HG03045 (cell line): ENCODE data around the gene ZPLD1.

Source experiments
- ATAC-seq: cut with Tn5 transposase; IDR thresholded peaks from one replicate; pipeline ENCODE4 v1.9.1; 2021; ENCODE audit warnings: mild to moderate bottlenecking, moderate library complexity; ENCODE audit not compliant: unreplicated experiment

The ZPLD1 gene

GRCh38 chr3:102464261-102464660, 29.4 kb downstream of the ZPLD1 start:
- ATAC-seq = no peak

DNA sequence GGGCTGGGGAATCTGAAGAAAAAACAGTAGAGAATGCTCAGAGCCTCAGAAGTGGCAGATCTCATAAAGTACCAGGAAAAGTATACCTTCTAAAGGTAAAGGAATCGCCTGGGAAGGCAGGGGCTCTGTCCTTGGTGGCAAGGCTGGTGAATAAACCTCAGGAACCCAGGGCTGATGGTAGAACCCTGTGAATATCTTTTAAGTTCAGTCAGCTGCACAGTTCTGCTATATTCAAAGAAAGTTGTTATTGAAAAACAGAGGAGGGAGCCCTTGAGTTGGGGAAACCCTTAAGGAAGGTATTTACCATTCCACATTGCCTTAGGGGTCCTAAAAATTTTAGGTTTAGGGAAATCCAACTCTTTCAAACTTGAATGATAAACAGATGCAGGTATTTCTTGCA, 31.2 kb downstream of the ZPLD1 start:
- no peak for ATAC-seq

DNA sequence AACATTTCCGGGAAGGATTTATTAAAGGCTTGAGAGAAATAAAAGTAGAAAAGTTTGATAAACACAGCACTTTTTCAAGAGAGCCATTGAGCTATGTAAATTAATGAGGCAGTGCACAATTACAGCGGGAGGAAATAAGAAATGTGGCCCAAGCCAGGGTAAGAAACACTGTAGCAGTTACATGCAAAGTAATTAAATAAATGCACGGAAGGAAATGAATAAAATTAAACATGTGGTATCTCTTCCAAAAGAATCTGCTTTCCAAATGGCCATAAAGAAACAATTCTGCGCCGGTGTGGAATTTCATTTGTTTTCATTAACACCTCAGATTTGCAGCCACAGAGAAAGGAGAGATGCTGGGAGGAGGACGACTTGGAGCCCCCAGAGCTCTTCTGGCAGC, 35.3 kb downstream of the ZPLD1 start:
- ATAC-seq = no peak

DNA sequence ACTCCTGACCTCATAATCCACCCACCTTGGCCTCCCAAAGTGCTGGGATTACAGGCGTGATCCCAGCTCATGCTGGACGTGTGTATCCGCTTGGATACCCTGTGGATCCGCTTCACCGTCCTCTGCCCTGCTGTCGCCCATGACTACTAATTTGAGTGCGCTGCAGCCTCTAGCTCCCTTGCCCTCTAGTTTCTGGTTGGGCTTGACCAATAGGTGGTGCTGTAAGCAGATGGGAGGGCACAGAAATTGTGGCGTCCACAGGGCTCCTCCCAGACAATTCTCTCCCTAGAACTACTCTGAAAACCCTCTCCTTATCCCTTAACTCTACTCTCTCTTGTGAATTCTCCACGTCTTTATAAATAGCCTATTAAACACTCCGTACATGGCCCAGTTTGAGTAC, 36.2 kb downstream of the ZPLD1 start:
- no peak for ATAC-seq

- ATAC-seq = no peak
These were observed 36.7 kb downstream of the ZPLD1 start for GRCh38 chr3:102471491-102471890.

- ATAC-seq = no peak
These were observed 38.8 kb downstream of the ZPLD1 start for GRCh38 chr3:102473648-102474047.

- ATAC-seq = no peak
These were observed 39.4 kb downstream of the ZPLD1 start for GRCh38 chr3:102474207-102474606.

- ATAC-seq = no peak
These were observed 41.4 kb downstream of the ZPLD1 start for GRCh38 chr3:102476198-102476597.

- no peak for ATAC-seq
These were observed 43.3 kb downstream of the ZPLD1 start for GRCh38 chr3:102478160-102478559.

DNA sequence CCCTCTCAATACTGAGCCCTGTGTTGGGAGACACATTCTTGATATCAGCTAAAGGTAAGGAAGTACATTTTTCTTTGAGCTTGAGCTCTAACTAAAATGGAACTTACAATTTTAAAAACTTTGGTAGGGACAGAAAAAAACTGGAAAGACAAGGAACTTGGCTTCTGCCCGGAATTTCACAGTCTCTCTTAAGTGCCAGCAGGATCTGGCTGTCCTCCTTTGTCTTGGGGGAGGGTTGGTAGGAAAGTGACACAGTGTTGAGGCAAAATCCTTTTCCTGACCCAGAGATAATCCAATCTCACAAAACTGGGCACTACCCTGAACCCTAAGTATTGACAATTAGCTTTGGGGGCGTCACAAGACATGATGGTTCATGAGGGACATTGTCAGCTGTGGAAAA, 45.3 kb downstream of the ZPLD1 start:
- no peak for ATAC-seq

- ATAC-seq = no peak
These were observed 46.2 kb downstream of the ZPLD1 start for GRCh38 chr3:102481050-102481449.

DNA sequence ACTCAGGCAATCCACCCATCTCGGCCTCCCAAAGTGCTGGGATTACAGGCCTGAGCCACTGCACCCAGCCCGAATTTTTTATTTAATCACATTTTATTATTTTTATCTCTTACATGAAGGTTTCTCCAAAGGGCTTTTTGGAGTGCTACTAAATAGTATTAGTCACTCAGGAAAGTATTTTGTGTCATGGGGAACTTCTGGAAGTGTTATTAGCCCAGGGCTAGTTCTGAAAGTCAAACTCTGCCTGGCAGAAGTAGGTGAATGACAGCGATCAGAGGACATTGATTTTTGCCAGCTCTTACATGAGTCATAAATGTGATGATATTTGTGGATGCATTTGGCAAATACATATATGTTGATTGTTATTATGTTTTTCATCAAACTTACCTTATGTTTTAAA, 48.7 kb downstream of the ZPLD1 start:
- no peak for ATAC-seq

- no peak for ATAC-seq
These were observed 49.5 kb downstream of the ZPLD1 start for GRCh38 chr3:102484363-102484762.

- ATAC-seq = no peak
These were observed 50.9 kb downstream of the ZPLD1 start for GRCh38 chr3:102485701-102486100.

- ATAC-seq = no peak
These were observed 53.5 kb downstream of the ZPLD1 start for GRCh38 chr3:102488331-102488730.

DNA sequence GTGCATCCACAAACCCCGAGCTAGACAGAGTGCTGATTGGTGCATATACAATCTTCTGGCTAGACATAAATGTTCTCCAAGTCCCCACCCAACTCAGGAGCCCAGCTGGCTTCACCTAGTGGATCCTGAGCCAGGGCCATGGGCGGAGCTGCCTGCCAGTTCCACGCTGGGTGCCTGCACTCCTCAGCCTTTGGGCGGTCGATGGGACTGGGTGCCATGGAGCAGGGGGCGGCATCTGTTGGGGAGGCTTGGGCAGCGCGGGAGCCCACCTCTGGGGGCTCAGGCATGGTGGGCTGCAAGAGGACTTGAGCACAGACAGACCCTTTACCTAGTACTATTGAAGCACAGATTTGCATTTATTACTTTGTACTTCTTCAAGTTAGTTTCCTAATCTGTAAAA, 57.5 kb downstream of the ZPLD1 start:
- ATAC-seq = no peak

DNA sequence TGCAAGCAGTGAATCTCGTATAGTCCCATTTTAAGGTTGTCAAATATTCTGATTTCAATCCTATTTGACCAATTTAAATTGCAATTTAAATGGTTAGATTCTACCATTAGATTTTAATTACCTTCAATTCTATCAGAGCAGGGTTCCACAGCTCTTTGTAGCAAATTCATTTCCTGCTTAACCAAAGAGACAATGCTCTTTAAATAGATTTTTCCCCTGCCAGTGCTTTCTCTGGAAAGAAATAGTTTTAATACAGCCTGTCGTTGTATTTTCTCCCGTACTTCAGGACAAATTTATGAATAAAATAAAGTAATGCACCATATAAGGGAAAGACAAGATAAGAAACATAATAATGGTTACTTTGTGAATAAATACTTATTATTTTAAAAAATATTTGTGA, 62.8 kb downstream of the ZPLD1 start:
- no peak for ATAC-seq

- no peak for ATAC-seq
These were observed 70.7 kb downstream of the ZPLD1 start for GRCh38 chr3:102505542-102505941.

- no peak for ATAC-seq
These were observed 75.8 kb downstream of the ZPLD1 start for GRCh38 chr3:102510663-102511062.

GRCh38 chr3:102511168-102511567, 76.4 kb downstream of the ZPLD1 start:
- no peak for ATAC-seq

DNA sequence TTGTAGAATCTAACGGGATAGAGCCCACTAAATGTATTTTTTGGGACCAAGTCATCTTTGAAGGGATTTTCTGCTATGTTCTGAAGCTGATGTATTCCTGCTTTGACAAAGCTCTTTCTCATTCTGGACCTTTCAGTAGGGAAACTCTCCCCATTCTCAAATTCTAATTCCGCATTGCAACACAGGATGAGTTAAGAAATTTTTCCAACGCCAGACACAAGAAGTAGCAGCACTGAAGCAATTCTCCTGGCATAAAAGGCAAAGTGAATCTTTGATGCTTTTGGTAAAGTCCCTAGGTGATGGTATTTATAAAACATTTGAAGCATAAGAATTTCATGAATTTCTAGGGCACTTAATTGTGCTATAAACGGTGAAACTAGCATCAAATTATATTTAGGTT, 76.8 kb downstream of the ZPLD1 start:
- no peak for ATAC-seq

DNA sequence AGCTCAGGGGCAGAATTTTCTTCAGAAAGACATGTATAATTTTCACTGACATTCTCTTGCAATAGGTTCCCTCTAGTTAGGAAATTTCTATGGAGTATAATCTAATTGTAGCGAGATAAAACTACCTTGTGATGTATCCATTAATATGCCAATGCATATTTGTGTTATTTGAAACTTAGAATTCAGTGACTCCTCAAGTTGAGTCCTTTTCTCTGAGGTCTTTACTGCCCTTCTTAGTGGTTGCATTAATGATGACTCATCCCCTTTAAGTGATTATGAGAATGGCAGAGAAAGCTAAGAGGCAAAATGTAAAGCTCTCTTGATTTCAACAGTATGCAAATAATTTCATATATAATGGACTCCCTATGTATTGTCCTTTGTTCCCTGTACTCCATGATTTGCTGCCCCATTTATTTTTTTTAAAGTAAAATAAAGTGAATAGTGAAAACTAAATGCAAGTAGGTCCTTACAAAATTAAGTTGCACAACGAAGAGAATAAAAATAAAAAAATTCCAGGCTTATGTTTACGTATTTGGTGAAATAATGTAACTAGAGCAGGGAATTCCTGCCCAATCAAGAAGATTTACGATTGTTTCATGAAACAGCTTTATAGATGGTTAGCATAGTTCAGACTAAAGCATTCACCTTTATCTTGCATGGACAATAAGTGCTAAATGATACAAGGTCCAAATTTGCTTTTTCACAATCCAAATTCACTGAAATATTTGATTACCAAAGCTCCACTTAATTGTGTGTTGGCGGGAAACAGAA, 78.1 kb downstream of the ZPLD1 start:
- no peak for ATAC-seq

GRCh38 chr3:102514241-102514640, 79.4 kb downstream of the ZPLD1 start:
- no peak for ATAC-seq
